HEK293 (cell line): ENCODE measurements around the gene TSHZ3.

ENCODE experiments used
- IKZF3 ChIP-seq: fragments of 450-650 bp; IDR thresholded peaks from 2 replicates; pipeline ENCODE4 v1.5.0; 2018; ENCODE audit warnings: missing biosample characterization, mild to moderate bottlenecking, missing genetic modification characterization, moderate library complexity
- OSR2 ChIP-seq: fragments of 450-650 bp; formaldehyde crosslinking; IDR thresholded peaks from 2 replicates; pipeline ENCODE4 v1.5.1; 2016; ENCODE audit warnings: missing biosample characterization, missing genetic modification characterization
- OVOL3 ChIP-seq: fragments of 450-650 bp; formaldehyde crosslinking; IDR thresholded peaks from 2 replicates; pipeline ENCODE4 v1.5.1; 2016; ENCODE audit warnings: missing biosample characterization, missing genetic modification characterization
- REPIN1 ChIP-seq: fragments of 450-650 bp; formaldehyde crosslinking; IDR thresholded peaks from 2 replicates; pipeline ENCODE4 v1.5.1; 2017; ENCODE audit warnings: missing biosample characterization, missing genetic modification characterization, low read depth
- SP2 ChIP-seq: fragments of 450-650 bp; formaldehyde crosslinking; IDR thresholded peaks from 2 replicates; pipeline ENCODE4 v1.5.1; 2016; ENCODE audit warnings: missing biosample characterization, missing genetic modification characterization
- SP3 ChIP-seq: fragments of 450-650 bp; formaldehyde crosslinking; IDR thresholded peaks from 2 replicates; pipeline ENCODE4 v1.5.1; 2016; ENCODE audit warnings: missing biosample characterization, missing genetic modification characterization
- ZBTB1 ChIP-seq: fragments of 450-650 bp; formaldehyde crosslinking; IDR thresholded peaks from 2 replicates; pipeline ENCODE4 v1.5.1; 2016; ENCODE audit warnings: missing biosample characterization, missing genetic modification characterization
- ZFHX2 ChIP-seq: fragments of 450-650 bp; formaldehyde crosslinking; conservative IDR thresholded peaks from 2 replicates; pipeline ENCODE4 v1.5.1; 2016; ENCODE audit warnings: missing biosample characterization, missing genetic modification characterization
- ZIC2 ChIP-seq: fragments of 450-650 bp; formaldehyde crosslinking; IDR thresholded peaks from 2 replicates; pipeline ENCODE4 v1.5.1; 2016; ENCODE audit warnings: missing biosample characterization, missing genetic modification characterization
- ZNF112 ChIP-seq: fragments of 450-650 bp; formaldehyde crosslinking; IDR thresholded peaks from 2 replicates; pipeline ENCODE4 v1.5.0; 2017; ENCODE audit warnings: missing biosample characterization, missing genetic modification characterization
- ZNF16 ChIP-seq: fragments of 450-650 bp; formaldehyde crosslinking; IDR thresholded peaks from 2 replicates; pipeline ENCODE4 v1.5.1; 2016; ENCODE audit warnings: low read depth, missing biosample characterization, missing genetic modification characterization
- ZNF19 ChIP-seq: fragments of 450-650 bp; formaldehyde crosslinking; IDR thresholded peaks from 2 replicates; pipeline ENCODE4; 2016; ENCODE audit warnings: missing biosample characterization, missing genetic modification characterization, low read depth
- ZNF2 ChIP-seq: fragments of 450-650 bp; formaldehyde crosslinking; IDR thresholded peaks from 2 replicates; pipeline ENCODE4 v1.5.1; 2016; ENCODE audit warnings: missing biosample characterization, missing genetic modification characterization
- ZNF202 ChIP-seq: fragments of 450-650 bp; formaldehyde crosslinking; IDR thresholded peaks from 2 replicates; pipeline ENCODE4 v1.5.1; 2016; ENCODE audit warnings: missing biosample characterization, missing genetic modification characterization, borderline replicate concordance
- ZNF302 ChIP-seq: fragments of 450-650 bp; formaldehyde crosslinking; IDR thresholded peaks from 2 replicates; pipeline ENCODE4 v1.5.1; 2016; ENCODE audit warnings: missing biosample characterization, missing genetic modification characterization, low read depth
- ZNF324 ChIP-seq: fragments of 450-650 bp; formaldehyde crosslinking; IDR thresholded peaks from 2 replicates; pipeline ENCODE4 v1.5.1; 2016; ENCODE audit warnings: missing biosample characterization, missing genetic modification characterization
- ZNF501 ChIP-seq: fragments of 450-650 bp; formaldehyde crosslinking; IDR thresholded peaks from 2 replicates; pipeline ENCODE4 v1.5.1; 2016; ENCODE audit warnings: missing biosample characterization, missing genetic modification characterization
- ZNF510 ChIP-seq: fragments of 450-650 bp; formaldehyde crosslinking; IDR thresholded peaks from 2 replicates; pipeline ENCODE4 v1.5.1; 2018; ENCODE audit warnings: mild to moderate bottlenecking, missing genetic modification characterization, missing biosample characterization; ENCODE audit not compliant: insufficient replicate concordance
- ZNF623 ChIP-seq: fragments of 450-650 bp; formaldehyde crosslinking; IDR thresholded peaks from 2 replicates; pipeline ENCODE4 v1.5.1; 2016; ENCODE audit warnings: missing biosample characterization, missing genetic modification characterization
- ZNF776 ChIP-seq: fragments of 450-650 bp; formaldehyde crosslinking; IDR thresholded peaks from 2 replicates; pipeline ENCODE4 v1.5.0; 2017; ENCODE audit warnings: missing biosample characterization, missing genetic modification characterization, borderline replicate concordance
- ZNF792 ChIP-seq: fragments of 450-650 bp; formaldehyde crosslinking; IDR thresholded peaks from 2 replicates; pipeline ENCODE4 v1.5.1; 2016; ENCODE audit warnings: missing biosample characterization, missing genetic modification characterization
- ZNF837 ChIP-seq: fragments of 450-650 bp; formaldehyde crosslinking; IDR thresholded peaks from 2 replicates; pipeline ENCODE4 v1.5.1; 2016; ENCODE audit warnings: missing biosample characterization, missing genetic modification characterization
- ZXDB ChIP-seq: fragments of 450-650 bp; formaldehyde crosslinking; IDR thresholded peaks from 2 replicates; pipeline ENCODE4 v1.5.1; 2016; ENCODE audit warnings: missing biosample characterization, missing genetic modification characterization
- TF ChIP-seq, protein P1 (sequence below): fragments of 450-650 bp; formaldehyde crosslinking; IDR thresholded peaks from 2 replicates; pipeline ENCODE4 v1.5.1; 2016; ENCODE audit warnings: missing biosample characterization, missing genetic modification characterization
- TF ChIP-seq, protein P2 (sequence below): fragments of 450-650 bp; formaldehyde crosslinking; IDR thresholded peaks from 2 replicates; pipeline ENCODE4 v1.5.1; 2016; ENCODE audit warnings: missing biosample characterization, missing genetic modification characterization, low read depth
- TF ChIP-seq, protein P3 (sequence below): fragments of 450-650 bp; formaldehyde crosslinking; IDR thresholded peaks from 2 replicates; pipeline ENCODE4 v1.5.1; 2016; ENCODE audit warnings: missing biosample characterization, missing genetic modification characterization
- TF ChIP-seq, protein P4 (sequence below): fragments of 450-650 bp; formaldehyde crosslinking; IDR thresholded peaks from 2 replicates; pipeline ENCODE4 v1.5.1; 2017; ENCODE audit warnings: missing biosample characterization, missing genetic modification characterization
- TF ChIP-seq, protein P5 (sequence below): fragments of 450-650 bp; formaldehyde crosslinking; IDR thresholded peaks from 2 replicates; pipeline ENCODE4 v1.5.1; 2016; ENCODE audit warnings: missing biosample characterization, missing genetic modification characterization
- TF ChIP-seq, protein P6 (sequence below): fragments of 450-650 bp; formaldehyde crosslinking; IDR thresholded peaks from 2 replicates; pipeline ENCODE4 v1.5.1; 2017; ENCODE audit warnings: missing biosample characterization, missing genetic modification characterization
- TF ChIP-seq, protein P7 (sequence below): fragments of 450-650 bp; formaldehyde crosslinking; IDR thresholded peaks from 2 replicates; pipeline ENCODE4 v1.5.1; 2016; ENCODE audit warnings: missing biosample characterization, missing genetic modification characterization, low read depth

The TSHZ3 gene

DNA sequence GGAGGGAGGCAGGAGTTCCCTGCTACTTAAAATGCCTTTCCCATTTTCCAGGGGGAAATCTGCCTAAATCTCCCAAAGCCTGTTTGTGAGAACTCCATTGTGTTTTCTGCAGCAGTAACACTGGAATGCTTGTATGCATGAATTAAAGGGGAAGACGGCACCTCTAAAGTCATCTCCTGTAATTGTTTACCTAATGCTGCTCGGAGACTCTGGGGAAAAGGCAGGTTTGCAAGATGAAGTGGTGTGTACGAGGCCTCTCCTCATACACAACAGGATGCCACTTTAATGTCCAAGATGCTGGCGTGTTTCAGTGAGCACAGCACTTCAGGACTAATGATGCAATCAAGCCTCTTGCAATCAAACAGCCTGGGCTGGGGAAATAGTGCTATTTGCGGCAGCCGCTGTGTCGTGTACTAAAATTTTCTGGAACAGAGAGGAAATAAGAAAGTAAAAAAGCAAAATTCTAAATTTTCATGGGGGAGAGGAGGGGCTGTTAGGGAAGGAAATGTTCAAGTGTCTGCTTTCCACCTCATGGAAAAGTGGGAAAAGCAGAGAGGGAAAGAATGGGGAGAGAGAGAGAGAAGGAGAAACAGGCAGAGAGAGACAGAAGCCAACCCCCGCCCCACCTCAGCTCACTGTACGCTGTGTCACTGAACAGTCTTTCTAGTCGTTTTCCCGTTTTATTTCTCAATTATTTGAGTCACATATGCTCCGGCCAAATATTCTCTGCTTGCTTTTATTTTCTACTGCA lies 32.9 kb downstream of the TSHZ3 start (continued):
- TF ChIP-seq ZNF510 (tag by site-specific recombination): no peak
- peak; percentile 78 for TF ChIP-seq OSR2 (tag by site-specific recombination)
- TF ChIP-seq ZBTB1: no peak
- no peak for TF ChIP-seq SP2 (tag by site-specific recombination)
- TF ChIP-seq ZNF324 (tag by site-specific recombination): peak; percentile 88
- TF ChIP-seq, protein P1, sequence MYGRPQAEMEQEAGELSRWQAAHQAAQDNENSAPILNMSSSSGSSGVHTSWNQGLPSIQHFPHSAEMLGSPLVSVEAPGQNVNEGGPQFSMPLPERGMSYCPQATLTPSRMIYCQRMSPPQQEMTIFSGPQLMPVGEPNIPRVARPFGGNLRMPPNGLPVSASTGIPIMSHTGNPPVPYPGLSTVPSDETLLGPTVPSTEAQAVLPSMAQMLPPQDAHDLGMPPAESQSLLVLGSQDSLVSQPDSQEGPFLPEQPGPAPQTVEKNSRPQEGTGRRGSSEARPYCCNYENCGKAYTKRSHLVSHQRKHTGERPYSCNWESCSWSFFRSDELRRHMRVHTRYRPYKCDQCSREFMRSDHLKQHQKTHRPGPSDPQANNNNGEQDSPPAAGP (tag by site-specific recombination): peak; percentile 60; the same call in 1 of the 2 replicates
- TF ChIP-seq OVOL3 (tag by site-specific recombination): no peak
- TF ChIP-seq ZNF112 (tag by site-specific recombination): no peak
- no peak for TF ChIP-seq SP3 (tag by site-specific recombination)
- TF ChIP-seq ZNF19: no peak
- TF ChIP-seq, protein P2, sequence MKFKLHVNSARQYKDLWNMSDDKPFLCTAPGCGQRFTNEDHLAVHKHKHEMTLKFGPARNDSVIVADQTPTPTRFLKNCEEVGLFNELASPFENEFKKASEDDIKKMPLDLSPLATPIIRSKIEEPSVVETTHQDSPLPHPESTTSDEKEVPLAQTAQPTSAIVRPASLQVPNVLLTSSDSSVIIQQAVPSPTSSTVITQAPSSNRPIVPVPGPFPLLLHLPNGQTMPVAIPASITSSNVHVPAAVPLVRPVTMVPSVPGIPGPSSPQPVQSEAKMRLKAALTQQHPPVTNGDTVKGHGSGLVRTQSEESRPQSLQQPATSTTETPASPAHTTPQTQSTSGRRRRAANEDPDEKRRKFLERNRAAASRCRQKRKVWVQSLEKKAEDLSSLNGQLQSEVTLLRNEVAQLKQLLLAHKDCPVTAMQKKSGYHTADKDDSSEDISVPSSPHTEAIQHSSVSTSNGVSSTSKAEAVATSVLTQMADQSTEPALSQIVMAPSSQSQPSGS (tag by site-specific recombination): peak; percentile 95
- no peak for TF ChIP-seq ZNF202 (tag by site-specific recombination)
- TF ChIP-seq ZNF2 (tag by site-specific recombination): peak; percentile 82; the same call in 1 of the 2 replicates
- TF ChIP-seq, protein P3, sequence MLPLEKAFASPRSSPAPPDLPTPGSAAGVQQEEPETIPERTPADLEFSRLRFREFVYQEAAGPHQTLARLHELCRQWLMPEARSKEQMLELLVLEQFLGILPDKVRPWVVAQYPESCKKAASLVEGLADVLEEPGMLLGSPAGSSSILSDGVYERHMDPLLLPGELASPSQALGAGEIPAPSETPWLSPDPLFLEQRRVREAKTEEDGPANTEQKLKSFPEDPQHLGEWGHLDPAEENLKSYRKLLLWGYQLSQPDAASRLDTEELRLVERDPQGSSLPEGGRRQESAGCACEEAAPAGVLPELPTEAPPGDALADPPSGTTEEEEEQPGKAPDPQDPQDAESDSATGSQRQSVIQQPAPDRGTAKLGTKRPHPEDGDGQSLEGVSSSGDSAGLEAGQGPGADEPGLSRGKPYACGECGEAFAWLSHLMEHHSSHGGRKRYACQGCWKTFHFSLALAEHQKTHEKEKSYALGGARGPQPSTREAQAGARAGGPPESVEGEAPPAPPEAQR: 0 out of 2 replicates have a peak, but pooled peaks have one; percentile 69
- TF ChIP-seq, protein P4, sequence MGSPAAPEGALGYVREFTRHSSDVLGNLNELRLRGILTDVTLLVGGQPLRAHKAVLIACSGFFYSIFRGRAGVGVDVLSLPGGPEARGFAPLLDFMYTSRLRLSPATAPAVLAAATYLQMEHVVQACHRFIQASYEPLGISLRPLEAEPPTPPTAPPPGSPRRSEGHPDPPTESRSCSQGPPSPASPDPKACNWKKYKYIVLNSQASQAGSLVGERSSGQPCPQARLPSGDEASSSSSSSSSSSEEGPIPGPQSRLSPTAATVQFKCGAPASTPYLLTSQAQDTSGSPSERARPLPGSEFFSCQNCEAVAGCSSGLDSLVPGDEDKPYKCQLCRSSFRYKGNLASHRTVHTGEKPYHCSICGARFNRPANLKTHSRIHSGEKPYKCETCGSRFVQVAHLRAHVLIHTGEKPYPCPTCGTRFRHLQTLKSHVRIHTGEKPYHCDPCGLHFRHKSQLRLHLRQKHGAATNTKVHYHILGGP (tag by site-specific recombination): no peak
- TF ChIP-seq ZNF776 (tag by site-specific recombination): no peak
- TF ChIP-seq ZNF16 (tag by site-specific recombination): 0 out of 2 replicates have a peak, but pooled peaks have one; percentile 21
- no peak; the same call in 1 of the 2 replicates for TF ChIP-seq REPIN1 (tag by site-specific recombination)
- TF ChIP-seq ZFHX2: no peak
- 0 out of 2 replicates have a peak, but pooled peaks have one; percentile 51 for TF ChIP-seq ZNF302 (tag by site-specific recombination)
- TF ChIP-seq ZNF837: no peak
- peak; percentile 94 for TF ChIP-seq ZIC2
- TF ChIP-seq, protein P5, sequence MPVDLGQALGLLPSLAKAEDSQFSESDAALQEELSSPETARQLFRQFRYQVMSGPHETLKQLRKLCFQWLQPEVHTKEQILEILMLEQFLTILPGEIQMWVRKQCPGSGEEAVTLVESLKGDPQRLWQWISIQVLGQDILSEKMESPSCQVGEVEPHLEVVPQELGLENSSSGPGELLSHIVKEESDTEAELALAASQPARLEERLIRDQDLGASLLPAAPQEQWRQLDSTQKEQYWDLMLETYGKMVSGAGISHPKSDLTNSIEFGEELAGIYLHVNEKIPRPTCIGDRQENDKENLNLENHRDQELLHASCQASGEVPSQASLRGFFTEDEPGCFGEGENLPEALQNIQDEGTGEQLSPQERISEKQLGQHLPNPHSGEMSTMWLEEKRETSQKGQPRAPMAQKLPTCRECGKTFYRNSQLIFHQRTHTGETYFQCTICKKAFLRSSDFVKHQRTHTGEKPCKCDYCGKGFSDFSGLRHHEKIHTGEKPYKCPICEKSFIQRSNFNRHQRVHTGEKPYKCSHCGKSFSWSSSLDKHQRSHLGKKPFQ (tag by site-specific recombination): peak; percentile 84
- TF ChIP-seq ZNF792 (tag by site-specific recombination): no peak
- no peak; the same call in 1 of the 2 replicates for TF ChIP-seq ZNF501 (tag by site-specific recombination)
- TF ChIP-seq IKZF3: peak; percentile 95
- no peak for TF ChIP-seq ZNF623 (tag by site-specific recombination)
- TF ChIP-seq ZXDB (tag by site-specific recombination): peak; percentile 41
- TF ChIP-seq, protein P6, sequence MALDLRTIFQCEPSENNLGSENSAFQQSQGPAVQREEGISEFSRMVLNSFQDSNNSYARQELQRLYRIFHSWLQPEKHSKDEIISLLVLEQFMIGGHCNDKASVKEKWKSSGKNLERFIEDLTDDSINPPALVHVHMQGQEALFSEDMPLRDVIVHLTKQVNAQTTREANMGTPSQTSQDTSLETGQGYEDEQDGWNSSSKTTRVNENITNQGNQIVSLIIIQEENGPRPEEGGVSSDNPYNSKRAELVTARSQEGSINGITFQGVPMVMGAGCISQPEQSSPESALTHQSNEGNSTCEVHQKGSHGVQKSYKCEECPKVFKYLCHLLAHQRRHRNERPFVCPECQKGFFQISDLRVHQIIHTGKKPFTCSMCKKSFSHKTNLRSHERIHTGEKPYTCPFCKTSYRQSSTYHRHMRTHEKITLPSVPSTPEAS (tag by site-specific recombination): peak; percentile 57
- TF ChIP-seq, protein P7, sequence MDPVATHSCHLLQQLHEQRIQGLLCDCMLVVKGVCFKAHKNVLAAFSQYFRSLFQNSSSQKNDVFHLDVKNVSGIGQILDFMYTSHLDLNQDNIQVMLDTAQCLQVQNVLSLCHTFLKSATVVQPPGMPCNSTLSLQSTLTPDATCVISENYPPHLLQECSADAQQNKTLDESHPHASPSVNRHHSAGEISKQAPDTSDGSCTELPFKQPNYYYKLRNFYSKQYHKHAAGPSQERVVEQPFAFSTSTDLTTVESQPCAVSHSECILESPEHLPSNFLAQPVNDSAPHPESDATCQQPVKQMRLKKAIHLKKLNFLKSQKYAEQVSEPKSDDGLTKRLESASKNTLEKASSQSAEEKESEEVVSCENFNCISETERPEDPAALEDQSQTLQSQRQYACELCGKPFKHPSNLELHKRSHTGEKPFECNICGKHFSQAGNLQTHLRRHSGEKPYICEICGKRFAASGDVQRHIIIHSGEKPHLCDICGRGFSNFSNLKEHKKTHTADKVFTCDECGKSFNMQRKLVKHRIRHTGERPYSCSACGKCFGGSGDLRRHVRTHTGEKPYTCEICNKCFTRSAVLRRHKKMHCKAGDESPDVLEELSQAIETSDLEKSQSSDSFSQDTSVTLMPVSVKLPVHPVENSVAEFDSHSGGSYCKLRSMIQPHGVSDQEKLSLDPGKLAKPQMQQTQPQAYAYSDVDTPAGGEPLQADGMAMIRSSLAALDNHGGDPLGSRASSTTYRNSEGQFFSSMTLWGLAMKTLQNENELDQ (tag by site-specific recombination): no peak
